Right renal pelvis (tissue), 4 donors: ENCODE measurements around the gene INTS13. TPM values are rescaled to one million over a fixed set of nuclear protein-coding genes. Genes with fewer than 3 reads are reported as not detected.
"Not testable (repeated sequence)": the region's sequence is repeated elsewhere in the genome, so short reads cannot be mapped to it uniquely, and the experiment has no call there.

ENCODE experiments used
- DNase-seq, 4 donors: peaks; one replicate each; pipeline ENCODE4 v3.0.0-alpha.2; 2013; ENCODE audit warnings: low read depth in 4 of 4, low spot score in 3 of 4, missing footprints in 1 of 4
- polyA plus RNA-seq, 4 donors: library from polyadenylated mRNA; unstranded; fragments of 120-200 nt; gene quantifications; one replicate each; pipeline ENCODE4 v1.2.1, GENCODE V29; 2013; ENCODE audit not compliant: insufficient read length in 4 of 4

The INTS13 gene
- polyA plus RNA-seq, 4 donors: 34.4 to 40.4 (median 37.3) TPM

- DNase-seq: no peak
These were observed 980 bp downstream of the INTS13 start for GRCh38 chr12:26936559-26937442.

- no peak for DNase-seq
These were observed 2.0 kb downstream of the INTS13 start for GRCh38 chr12:26935636-26936378.

- no peak for DNase-seq
These were observed 8.2 kb downstream of the INTS13 start for GRCh38 chr12:26929590-26929989.

GRCh38 chr12:26928661-26929060 lies 9.1 kb downstream of the INTS13 start:
- no peak for DNase-seq

- no peak for DNase-seq
These were observed 15.9 kb downstream of the INTS13 start for GRCh38 chr12:26921886-26922285.

- DNase-seq: no peak
These were observed 18.6 kb downstream of the INTS13 start for GRCh38 chr12:26919216-26919555.

GRCh38 chr12:26918321-26919215 lies 19.2 kb downstream of the INTS13 start:
- DNase-seq: no peak

GRCh38 chr12:26906704-26907103 lies 31.1 kb downstream of the INTS13 start:
- no peak for DNase-seq

GRCh38 chr12:26906024-26906423 lies 31.8 kb downstream of the INTS13 start:
- no peak for DNase-seq

GRCh38 chr12:26903396-26903795 lies 34.4 kb downstream of the INTS13 start:
- not testable (repeated sequence) for DNase-seq

- no peak for DNase-seq
These were observed 40.9 kb downstream of the INTS13 start for GRCh38 chr12:26896913-26897312.

- DNase-seq: no peak
These were observed 42.1 kb downstream of the INTS13 start for GRCh38 chr12:26895672-26896071.

- no peak for DNase-seq
These were observed 46.1 kb downstream of the INTS13 start for GRCh38 chr12:26891704-26892103.

- no peak for DNase-seq
These were observed 47.0 kb downstream of the INTS13 start for GRCh38 chr12:26890784-26891183.

- DNase-seq: peak; percentile 75 to 79 (median 78)
These were observed 52.8 kb downstream of the INTS13 start for GRCh38 chr12:26884765-26885576.

- DNase-seq: no peak
These were observed 57.2 kb downstream of the INTS13 start for GRCh38 chr12:26880625-26881024.

- peak in 1 of 4 donors; percentile 41 for DNase-seq
These were observed 59.1 kb downstream of the INTS13 start for GRCh38 chr12:26878661-26879119.

GRCh38 chr12:26874501-26875296 lies 63.1 kb downstream of the INTS13 start:
- DNase-seq: no peak

- no peak for DNase-seq
These were observed 65.2 kb downstream of the INTS13 start for GRCh38 chr12:26872625-26873024.
